Neutrophil (primary cell): Measurements from ENCODE around the gene VWA8.

Source experiments
- H3K27ac ChIP-seq: fragments of 200-600 bp; sonication (generic); 2 replicates; pipeline ENCODE4 v1.5.1; 2016; ENCODE audit warnings: mild to moderate bottlenecking, moderate library complexity
- H3K27me3 ChIP-seq: fragments of 200-600 bp; sonication (generic); 2 replicates; pipeline ENCODE4 v1.6.0; 2016; ENCODE audit warnings: mild to moderate bottlenecking
- H3K36me3 ChIP-seq: fragments of 200-600 bp; sonication (generic); 2 replicates; pipeline ENCODE4 v1.5.1; 2017
- H3K4me1 ChIP-seq, 2 experiments: fragments of 200-600 bp in 1 of 2; sonication (generic) in 1 of 2; 1 replicate in 1 of 2; 2 replicates in 1 of 2; pipeline versions ENCODE4 v1.5.1 to v1.6.1; 2013 to 2016; ENCODE audit warnings: low read depth in 1 of 2, low read length in 1 of 2, mild to moderate bottlenecking in 1 of 2, moderate library complexity in 1 of 2; ENCODE audit not compliant: control insufficient read depth in 1 of 2, insufficient read depth in 1 of 2
- H3K4me3 ChIP-seq, 2 experiments: fragments of 200-600 bp in 1 of 2; sonication (generic) in 1 of 2; 1 replicate in 1 of 2; 2 replicates in 1 of 2; pipeline ENCODE4 v1.5.1; 2013 to 2016; ENCODE audit warnings: low read depth in 1 of 2, low read length in 1 of 2, mild to moderate bottlenecking in 1 of 2, moderate library complexity in 1 of 2
- H3K9me3 ChIP-seq: fragments of 200-600 bp; sonication (generic); 2 replicates; pipeline ENCODE4 v1.5.1; 2016
- TF ChIP-seq, protein P1 (sequence below): fragments of 200-600 bp; sonication (generic); IDR thresholded peaks from 2 replicates; pipeline ENCODE4 v1.5.1; 2016; ENCODE audit warnings: antibody characterized with exemption

The VWA8 gene

DNA sequence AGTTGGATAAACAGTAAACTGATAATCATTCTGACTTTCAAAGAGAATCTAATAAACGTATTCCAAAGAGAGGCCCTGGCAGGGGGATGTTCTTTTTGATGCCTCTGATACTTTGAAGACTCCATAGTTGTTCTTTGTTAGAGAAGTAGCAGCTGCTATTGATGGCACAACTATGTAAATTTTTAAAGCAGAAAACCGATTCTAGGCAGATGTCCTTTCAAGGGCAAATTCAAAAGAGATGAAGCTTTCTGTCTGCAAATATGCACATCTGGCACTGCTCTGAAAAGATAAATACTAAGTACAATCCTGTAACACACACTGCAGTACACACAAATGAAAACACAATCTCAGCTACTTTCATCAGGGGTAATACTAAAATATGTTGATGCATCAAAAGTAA lies 250.1 kb downstream of the VWA8 start:
- Histone ChIP-seq H3K27ac (no peak overlapping the region), H3K27me3 (no peaks in the 10 kb centered on the region), H3K36me3 (no peaks in the 10 kb centered on the region), H3K4me3 (no peak overlapping the region), H3K4me1 (peaks cover 11 to 19% of the 10 kb centered on the region in 2 experiments), H3K9me3 (no peaks in the 10 kb centered on the region)
- TF ChIP-seq, protein P1, sequence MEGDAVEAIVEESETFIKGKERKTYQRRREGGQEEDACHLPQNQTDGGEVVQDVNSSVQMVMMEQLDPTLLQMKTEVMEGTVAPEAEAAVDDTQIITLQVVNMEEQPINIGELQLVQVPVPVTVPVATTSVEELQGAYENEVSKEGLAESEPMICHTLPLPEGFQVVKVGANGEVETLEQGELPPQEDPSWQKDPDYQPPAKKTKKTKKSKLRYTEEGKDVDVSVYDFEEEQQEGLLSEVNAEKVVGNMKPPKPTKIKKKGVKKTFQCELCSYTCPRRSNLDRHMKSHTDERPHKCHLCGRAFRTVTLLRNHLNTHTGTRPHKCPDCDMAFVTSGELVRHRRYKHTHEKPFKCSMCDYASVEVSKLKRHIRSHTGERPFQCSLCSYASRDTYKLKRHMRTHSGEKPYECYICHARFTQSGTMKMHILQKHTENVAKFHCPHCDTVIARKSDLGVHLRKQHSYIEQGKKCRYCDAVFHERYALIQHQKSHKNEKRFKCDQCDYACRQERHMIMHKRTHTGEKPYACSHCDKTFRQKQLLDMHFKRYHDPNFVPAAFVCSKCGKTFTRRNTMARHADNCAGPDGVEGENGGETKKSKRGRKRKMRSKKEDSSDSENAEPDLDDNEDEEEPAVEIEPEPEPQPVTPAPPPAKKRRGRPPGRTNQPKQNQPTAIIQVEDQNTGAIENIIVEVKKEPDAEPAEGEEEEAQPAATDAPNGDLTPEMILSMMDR: no peak

DNA sequence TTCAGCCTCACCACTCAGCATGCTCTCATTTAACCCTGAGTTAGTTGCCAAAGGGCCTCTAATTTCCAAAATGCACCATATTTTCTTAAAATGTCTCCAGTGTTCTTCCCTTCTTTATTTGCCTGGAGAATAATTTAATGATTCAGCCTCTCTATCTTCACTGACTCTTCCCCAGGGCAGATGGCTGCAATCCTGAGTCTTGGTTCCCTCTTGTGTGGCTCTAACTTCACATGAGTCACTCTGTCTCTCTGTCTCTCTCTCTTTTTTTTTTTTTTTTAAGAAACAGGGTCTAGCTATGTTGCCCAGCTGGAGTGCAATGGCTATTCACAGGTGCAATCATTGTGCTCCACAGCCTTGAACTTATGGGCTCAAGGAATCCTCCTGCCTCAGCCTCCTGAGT lies 251.4 kb downstream of the VWA8 start:
- H3K4me1 ChIP-seq: peaks cover 11 to 19% of the 10 kb centered on the region in 2 experiments
- no peaks in the 10 kb centered on the region for H3K36me3 ChIP-seq
- no peaks in the 10 kb centered on the region for H3K27me3 ChIP-seq
- no peak overlapping the region for H3K4me3 ChIP-seq
- no peak overlapping the region for H3K27ac ChIP-seq
- TF ChIP-seq, protein P1: no peak
- H3K9me3 ChIP-seq: no peaks in the 10 kb centered on the region

DNA sequence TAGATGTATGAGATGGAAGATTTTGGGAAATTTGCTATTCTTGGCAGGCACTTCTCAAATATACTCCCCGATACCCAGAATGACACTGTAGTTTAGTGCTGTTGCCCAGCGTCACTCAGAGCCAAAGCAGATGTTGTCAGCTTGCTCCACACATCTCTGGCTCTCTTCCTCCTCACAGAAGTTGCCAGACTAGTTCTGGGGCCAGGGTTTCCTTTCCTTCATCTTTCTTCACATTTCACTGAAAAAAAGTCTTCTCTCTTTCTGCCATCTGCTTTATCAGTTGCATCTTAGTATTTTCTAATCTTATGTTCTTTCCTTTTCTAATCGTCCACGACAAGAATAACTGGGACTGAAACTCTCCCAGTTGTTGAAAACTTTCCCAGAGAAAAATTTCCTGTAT lies 252.2 kb downstream of the VWA8 start:
- Histone ChIP-seq H3K36me3 (no peaks in the 10 kb centered on the region), H3K27ac (no peak overlapping the region), H3K9me3 (no peaks in the 10 kb centered on the region), H3K27me3 (no peaks in the 10 kb centered on the region), H3K4me3 (no peak overlapping the region), H3K4me1 (peaks cover 11 to 19% of the 10 kb centered on the region in 2 experiments)
- TF ChIP-seq, protein P1: no peak

DNA sequence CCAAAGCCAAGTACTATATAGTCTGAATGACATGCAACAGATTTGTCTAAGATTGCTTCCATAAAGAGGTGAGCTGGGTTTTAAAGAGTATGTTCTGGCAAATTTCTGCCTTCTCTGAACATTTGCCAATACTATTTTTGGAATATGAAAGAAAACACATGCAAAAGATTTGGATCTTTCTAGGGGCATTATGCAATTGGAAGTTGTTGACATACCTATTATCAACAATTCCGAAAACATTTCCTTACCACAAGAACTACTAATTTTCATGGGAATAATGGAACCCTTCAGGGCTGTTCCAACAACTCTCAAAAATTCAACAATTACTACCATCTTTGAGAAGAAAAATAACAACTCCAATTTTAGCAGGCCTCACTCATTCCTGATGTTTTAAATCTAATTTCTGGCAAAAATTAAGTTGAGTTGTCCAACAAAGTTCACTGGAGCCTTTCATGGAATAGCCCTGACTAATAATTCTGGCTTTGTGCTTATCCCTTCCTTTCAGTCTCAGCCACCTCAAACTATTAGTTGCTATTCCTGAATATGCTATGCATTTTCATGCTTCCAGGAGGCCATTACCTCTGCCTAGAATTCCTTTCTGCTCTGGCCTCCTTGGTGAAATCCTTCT lies 253.6 kb downstream of the VWA8 start:
- Histone ChIP-seq H3K27ac (no peak overlapping the region), H3K9me3 (no peaks in the 10 kb centered on the region), H3K36me3 (no peaks in the 10 kb centered on the region), H3K4me1 (peaks cover 14 to 23% of the 10 kb centered on the region in 2 experiments), H3K4me3 (no peak overlapping the region), H3K27me3 (no peaks in the 10 kb centered on the region)
- TF ChIP-seq, protein P1: no peak

DNA sequence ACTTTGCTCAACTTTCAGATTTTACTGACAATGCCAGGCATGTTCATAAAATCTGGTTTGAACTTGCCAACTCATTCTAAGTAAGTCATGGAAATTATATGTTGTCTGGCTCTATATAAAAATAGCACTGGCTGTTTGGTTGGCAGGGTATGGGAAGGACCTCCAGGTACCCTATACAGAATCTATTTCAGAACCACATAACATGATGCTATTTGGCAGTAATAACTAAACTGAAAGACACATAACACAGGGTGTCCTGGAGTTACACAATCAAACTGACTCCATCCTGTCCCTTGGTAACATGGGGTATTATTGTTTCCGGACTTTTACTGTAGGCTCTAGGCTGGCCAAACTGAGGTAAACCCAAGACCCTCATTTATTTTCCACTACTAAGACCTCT lies 254.8 kb downstream of the VWA8 start:
- Histone ChIP-seq H3K36me3 (no peaks in the 10 kb centered on the region), H3K27me3 (no peaks in the 10 kb centered on the region), H3K9me3 (no peaks in the 10 kb centered on the region), H3K4me1 (peaks cover 17 to 28% of the 10 kb centered on the region in 2 experiments), H3K4me3 (no peak overlapping the region), H3K27ac (no peak overlapping the region)
- TF ChIP-seq, protein P1: no peak
